ENCODE data around the gene CELA1.
"Not testable (repeated sequence)": the region's sequence is repeated elsewhere in the genome, so short reads cannot be mapped to it uniquely, and the experiment has no call there.

The CELA1 gene

GRCh38 chr12:51307655-51308593 is 38.6 kb downstream of the CELA1 start:
- no peak for DNase-seq

- no peak for DNase-seq
Measured at GRCh38 chr12:51306507-51306906, 40.0 kb downstream of the CELA1 start.

- not testable (repeated sequence) for DNase-seq
Measured at GRCh38 chr12:51300768-51301167, 45.7 kb downstream of the CELA1 start.

- DNase-seq = no peak
Measured at GRCh38 chr12:51295651-51296050, 50.8 kb downstream of the CELA1 start.

GRCh38 chr12:51294097-51294496 is 52.4 kb downstream of the CELA1 start:
- not testable (repeated sequence) for DNase-seq

- no peak for DNase-seq
Measured at GRCh38 chr12:51293696-51294095, 52.8 kb downstream of the CELA1 start.

GRCh38 chr12:51291603-51292513 is 54.6 kb downstream of the CELA1 start:
- DNase-seq = not testable (repeated sequence)

GRCh38 chr12:51285843-51286242 is 60.6 kb downstream of the CELA1 start:
- no peak for DNase-seq

GRCh38 chr12:51281202-51281924 is 65.1 kb downstream of the CELA1 start:
- no peak for DNase-seq

Data from NCI-H187 (cell line).